Chondrocyte (in vitro differentiated cells): ENCODE measurements around the gene ABAT. TPM values are rescaled to one million over a fixed set of nuclear protein-coding genes. Genes with fewer than 3 reads are reported as not detected.

ENCODE experiments used
- DNase-seq: peaks from one replicate; pipeline ENCODE4 v3.0.0; 2021; ENCODE audit warnings: mixed read lengths, low spot score
- H3K27ac Mint-ChIP-seq: one replicate; pipeline ENCODE4 v1.8.0; 2021; ENCODE audit warnings: mild to moderate bottlenecking, moderate library complexity, mixed read lengths; ENCODE audit not compliant: unreplicated experiment
- H3K27me3 Mint-ChIP-seq: 2 replicates; pipeline ENCODE4 v1.8.0; 2021; ENCODE audit warnings: low read depth, mixed read lengths
- H3K36me3 Mint-ChIP-seq: 2 replicates; pipeline ENCODE4 v1.8.0; 2021; ENCODE audit warnings: low read depth, mixed read lengths
- H3K4me1 Mint-ChIP-seq: 2 replicates; pipeline ENCODE4 v1.8.0; 2021; ENCODE audit warnings: low read depth, mild to moderate bottlenecking, mixed read lengths
- H3K4me3 Mint-ChIP-seq: one replicate; pipeline ENCODE4 v1.8.0; 2021; ENCODE audit warnings: mild to moderate bottlenecking, moderate library complexity, mixed read lengths; ENCODE audit not compliant: unreplicated experiment
- H3K9me3 Mint-ChIP-seq: 2 replicates; pipeline ENCODE4 v1.8.0; 2021; ENCODE audit warnings: low read depth, mixed read lengths
- CTCF ChIP-seq: fragments of 200-600 bp; sonication (generic); IDR thresholded peaks from 2 replicates; pipeline ENCODE4 v1.5.0; 2021; ENCODE audit warnings: antibody characterized with exemption, mild to moderate bottlenecking, moderate library complexity
- total RNA-seq: library from RNA; stranded (reverse); gene quantifications from 3 replicates; pipeline ENCODE4 v1.2.1, GENCODE V29; 2021

ABAT gene
- total RNA-seq, 1 donor from 2014 or later = 2.1 TPM

- Mint-ChIP-seq H3K27ac (no peak overlapping the region), H3K9me3 (no peaks in the 10 kb centered on the region), H3K4me1 (peaks cover 9% of the 10 kb centered on the region), H3K4me3 (no peak overlapping the region), H3K36me3 (peaks cover 3% of the 10 kb centered on the region), H3K27me3 (no peaks in the 10 kb centered on the region)
- TF ChIP-seq CTCF = no peak
- DNase-seq = peak; percentile 44
Measured at GRCh38 chr16:8753416-8754054, 79.1 kb downstream of the ABAT start.

- Mint-ChIP-seq H3K4me1 (peaks cover 6% of the 10 kb centered on the region), H3K9me3 (no peaks in the 10 kb centered on the region), H3K27ac (no peak overlapping the region), H3K36me3 (peaks cover 3% of the 10 kb centered on the region), H3K4me3 (no peak overlapping the region), H3K27me3 (no peaks in the 10 kb centered on the region)
- no peak for DNase-seq
- no peak for TF ChIP-seq CTCF
Measured at GRCh38 chr16:8756755-8757154, 82.3 kb downstream of the ABAT start.

GRCh38 chr16:8758022-8758421 is 83.6 kb downstream of the ABAT start:
- no peak for DNase-seq

GRCh38 chr16:8760021-8760420 is 85.6 kb downstream of the ABAT start:
- Mint-ChIP-seq H3K4me1 (no peaks in the 10 kb centered on the region), H3K9me3 (no peaks in the 10 kb centered on the region), H3K36me3 (no peaks in the 10 kb centered on the region), H3K4me3 (no peak overlapping the region), H3K27ac (no peak overlapping the region), H3K27me3 (no peaks in the 10 kb centered on the region)
- TF ChIP-seq CTCF = no peak
- no peak for DNase-seq

More at GRCh38 chr16:8758022-8758421, 83.6 kb downstream of the ABAT start:
- Mint-ChIP-seq H3K9me3 (no peaks in the 10 kb centered on the region), H3K27me3 (no peaks in the 10 kb centered on the region), H3K4me1 (no peaks in the 10 kb centered on the region), H3K4me3 (no peak overlapping the region), H3K27ac (no peak overlapping the region), H3K36me3 (peaks cover 3% of the 10 kb centered on the region)
- no peak for TF ChIP-seq CTCF

GRCh38 chr16:8761078-8761477 is 86.7 kb downstream of the ABAT start:
- DNase-seq = peak; percentile 35
- no peaks in the 10 kb centered on the region for H3K9me3 Mint-ChIP-seq
- H3K4me3 Mint-ChIP-seq = no peak overlapping the region
- no peaks in the 10 kb centered on the region for H3K4me1 Mint-ChIP-seq
- no peaks in the 10 kb centered on the region for H3K27me3 Mint-ChIP-seq
- H3K36me3 Mint-ChIP-seq = no peaks in the 10 kb centered on the region
- no peak overlapping the region for H3K27ac Mint-ChIP-seq
- no peak for TF ChIP-seq CTCF
